Thyroid gland (tissue), 4 donors: ENCODE data around the gene HPGDS. TPM values are rescaled to one million over a fixed set of nuclear protein-coding genes. Genes with fewer than 3 reads are reported as not detected.

Source experiments
- DNase-seq, 2 donors: peaks; one replicate each; pipeline ENCODE4 v3.0.0-alpha.2; 2019
- H3K27ac ChIP-seq, 3 donors: fragments of 200-600 bp; sonication (generic); 1 replicate in 2 of 3; 2 replicates in 1 of 3; pipeline ENCODE4 v1.5.1; 2016 to 2019; ENCODE audit warnings: mild to moderate bottlenecking in 1 of 3, moderate library complexity in 1 of 3
- H3K27me3 ChIP-seq: fragments of 200-600 bp; sonication (generic); one replicate; pipeline ENCODE4 v1.5.1; 2019
- H3K36me3 ChIP-seq, 2 donors: fragments of 200-600 bp; sonication (generic); one replicate each; pipeline ENCODE4 v1.5.1; 2016 to 2019
- H3K4me1 ChIP-seq, 2 donors: fragments of 200-600 bp; sonication (generic); one replicate each; pipeline ENCODE4 v1.5.1; 2017 to 2019
- H3K4me3 ChIP-seq, 3 donors: fragments of 200-600 bp; sonication (generic); replicated peaks in 1 of 3; 1 replicate in 2 of 3; 2 replicates in 1 of 3; pipeline ENCODE4 v1.5.1; 2016; ENCODE audit warnings: mild to moderate bottlenecking in 1 of 3
- H3K9me3 ChIP-seq: fragments of 200-600 bp; sonication (generic); one replicate; pipeline ENCODE4 v1.5.1; 2017
- POLR2A ChIP-seq, 2 donors: fragments of 450-650 bp; IDR thresholded peaks; one replicate each; pipeline ENCODE4 v1.6.1; 2017; ENCODE audit warnings: antibody characterized with exemption in 2 of 2, mild to moderate bottlenecking in 2 of 2, moderate library complexity in 1 of 2
- WGBS, 2 donors: methylation state at CpG; one replicate each; pipeline ENCODE4 v1.1.5; 2017; 5-methylcytosine and 5-hydroxymethylcytosine counted together
- intact Hi-C: fragments of 100-400 bp; cut with DNase I; formaldehyde crosslinking; loops from one replicate; pipeline ENCODE4 v1.15.1; 2023
- total RNA-seq, 4 donors: library from RNA; depleted of rRNA; stranded (reverse); fragments of >200 nt; gene quantifications; one replicate each; pipeline ENCODE4 v1.2.3, GENCODE V29; 2016
- TF ChIP-seq, protein P1 (sequence below), 6 experiments: fragments of 200-600 bp in 3 of 6; fragments of 450-650 bp in 3 of 6; sonication (generic) in 3 of 6; IDR thresholded peaks; one replicate each; pipeline ENCODE4 v1.5.1; 2016 to 2019; ENCODE audit warnings: antibody characterized with exemption in 6 of 6, mild to moderate bottlenecking in 2 of 6, inconsistent platforms in 1 of 6, moderate library complexity in 1 of 6

HPGDS gene
- total RNA-seq, 4 donors from 2014 or later: 0.67 TPM; not detected in 3

GRCh38 chr4:94378047-94378446, 35.4 kb upstream of the HPGDS start:
- TF ChIP-seq, protein P1, sequence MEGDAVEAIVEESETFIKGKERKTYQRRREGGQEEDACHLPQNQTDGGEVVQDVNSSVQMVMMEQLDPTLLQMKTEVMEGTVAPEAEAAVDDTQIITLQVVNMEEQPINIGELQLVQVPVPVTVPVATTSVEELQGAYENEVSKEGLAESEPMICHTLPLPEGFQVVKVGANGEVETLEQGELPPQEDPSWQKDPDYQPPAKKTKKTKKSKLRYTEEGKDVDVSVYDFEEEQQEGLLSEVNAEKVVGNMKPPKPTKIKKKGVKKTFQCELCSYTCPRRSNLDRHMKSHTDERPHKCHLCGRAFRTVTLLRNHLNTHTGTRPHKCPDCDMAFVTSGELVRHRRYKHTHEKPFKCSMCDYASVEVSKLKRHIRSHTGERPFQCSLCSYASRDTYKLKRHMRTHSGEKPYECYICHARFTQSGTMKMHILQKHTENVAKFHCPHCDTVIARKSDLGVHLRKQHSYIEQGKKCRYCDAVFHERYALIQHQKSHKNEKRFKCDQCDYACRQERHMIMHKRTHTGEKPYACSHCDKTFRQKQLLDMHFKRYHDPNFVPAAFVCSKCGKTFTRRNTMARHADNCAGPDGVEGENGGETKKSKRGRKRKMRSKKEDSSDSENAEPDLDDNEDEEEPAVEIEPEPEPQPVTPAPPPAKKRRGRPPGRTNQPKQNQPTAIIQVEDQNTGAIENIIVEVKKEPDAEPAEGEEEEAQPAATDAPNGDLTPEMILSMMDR (IDR thresholded peaks at IDR 0.05): no peak
- TF ChIP-seq POLR2A (IDR thresholded peaks at IDR 0.05): no peak
- DNase-seq: no peak
- Histone ChIP-seq H3K9me3 (no peaks in the 10 kb centered on the region), H3K27ac (no peak overlapping the region), H3K4me1 (no peaks in the 10 kb centered on the region), H3K27me3 (no peaks in the 10 kb centered on the region), H3K36me3 (no peaks in the 10 kb centered on the region), H3K4me3 (no peak overlapping the region)
- intact Hi-C loops: no loop called here
- WGBS, 2 donors: 74 to 79% methylated on average over 3 of the region's 3 CpGs

GRCh38 chr4:94377294-94377693, 34.7 kb upstream of the HPGDS start:
- TF ChIP-seq, protein P1 (IDR thresholded peaks at IDR 0.05): no peak
- TF ChIP-seq POLR2A (IDR thresholded peaks at IDR 0.05): no peak
- no peak for DNase-seq
- WGBS, 2 donors: 92 to 97% methylated on average over 2 of the region's 2 CpGs
- Histone ChIP-seq H3K27me3 (no peaks in the 10 kb centered on the region), H3K4me3 (no peak overlapping the region), H3K27ac (no peak overlapping the region), H3K9me3 (no peaks in the 10 kb centered on the region), H3K36me3 (no peaks in the 10 kb centered on the region), H3K4me1 (no peaks in the 10 kb centered on the region)
- intact Hi-C loops: no loop called here

- Histone ChIP-seq H3K27ac (no peak overlapping the region), H3K27me3 (no peaks in the 10 kb centered on the region), H3K36me3 (no peaks in the 10 kb centered on the region), H3K4me1 (no peaks in the 10 kb centered on the region), H3K9me3 (no peaks in the 10 kb centered on the region), H3K4me3 (no peak overlapping the region)
- DNase-seq: no peak
- intact Hi-C loops: no loop called here
- TF ChIP-seq POLR2A (IDR thresholded peaks at IDR 0.05): no peak
- TF ChIP-seq, protein P1 (IDR thresholded peaks at IDR 0.05): no peak
- WGBS, 2 donors: 86 to 89% methylated on average over 3 of the region's 3 CpGs
Measured at GRCh38 chr4:94375364-94375763, 32.7 kb upstream of the HPGDS start.

GRCh38 chr4:94373752-94374151, 31.1 kb upstream of the HPGDS start:
- WGBS, 2 donors: 80 to 84% methylated on average over 3 of the region's 3 CpGs
- H3K27me3 ChIP-seq: no peaks in the 10 kb centered on the region

DNA sequence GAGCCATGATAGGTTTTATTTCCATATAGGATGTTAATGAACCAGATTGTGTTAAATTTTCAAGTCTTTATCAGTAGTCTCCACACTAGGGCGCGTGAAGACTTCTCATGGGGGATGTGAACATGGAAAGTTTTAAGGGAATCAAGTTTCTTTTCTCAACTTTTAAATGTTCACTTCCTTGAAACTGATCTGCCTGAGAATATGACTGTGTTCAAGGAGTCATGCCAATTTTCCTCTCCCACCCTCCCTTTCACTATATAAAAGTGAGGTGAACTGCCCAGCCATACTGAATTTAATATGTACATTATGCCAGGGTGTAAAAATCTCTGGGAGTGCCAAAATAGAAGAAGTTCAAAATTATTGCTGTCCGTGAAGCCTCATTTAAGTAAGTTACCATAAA, 30.4 kb upstream of the HPGDS start:
- Histone ChIP-seq H3K36me3 (no peaks in the 10 kb centered on the region), H3K4me3 (no peak overlapping the region), H3K27ac (no peak overlapping the region), H3K4me1 (no peaks in the 10 kb centered on the region), H3K27me3 (no peaks in the 10 kb centered on the region), H3K9me3 (no peaks in the 10 kb centered on the region)
- intact Hi-C loops: no loop called here
- 92 to 97% methylated on average over 3 of the region's 3 CpGs for WGBS, 2 donors
- DNase-seq: no peak
- TF ChIP-seq, protein P1 (IDR thresholded peaks at IDR 0.05): no peak
- TF ChIP-seq POLR2A (IDR thresholded peaks at IDR 0.05): no peak

More at GRCh38 chr4:94373752-94374151, 31.1 kb upstream of the HPGDS start:
- Histone ChIP-seq H3K4me3 (no peak overlapping the region), H3K27ac (no peak overlapping the region), H3K36me3 (no peaks in the 10 kb centered on the region), H3K4me1 (no peaks in the 10 kb centered on the region), H3K9me3 (no peaks in the 10 kb centered on the region)
- TF ChIP-seq POLR2A (IDR thresholded peaks at IDR 0.05): no peak
- TF ChIP-seq, protein P1 (IDR thresholded peaks at IDR 0.05): no peak
- intact Hi-C loops: no loop called here
- no peak for DNase-seq
